Activated CD8-positive, alpha-beta memory T cell treated with anti-CD3 and anti-CD28 coated beads, Interleukin-2, amount 50 U/mL, for 4 hours (primary cell): ENCODE measurements around the gene NFYA.
A peak's percentile ranks its signal among the peaks of the same experiment; 100 is the strongest.

Experiments
- DNase-seq: peaks from one replicate; pipeline ENCODE4 v3.0.0-alpha.2; 2020

Gene NFYA

GRCh38 chr6:41072836-41073202, at the start of gene NFYA:
TSS of gene NFYA (plus strand) at chr6:41072974. CDS start at chr6:41079090, 6,116 bp downstream.
- peak; percentile 100 for DNase-seq

- no peak for DNase-seq
Observed at GRCh38 chr6:41023114-41023513, 49.7 kb upstream of the NFYA start.

GRCh38 chr6:41025966-41026530, 46.7 kb upstream of the NFYA start:
- DNase-seq, result no peak

GRCh38 chr6:41027241-41027640, 45.5 kb upstream of the NFYA start:
- DNase-seq, result no peak

- peak; percentile 76 for DNase-seq
Observed at GRCh38 chr6:41027799-41028560, 44.8 kb upstream of the NFYA start.

GRCh38 chr6:41028561-41029412, 44.0 kb upstream of the NFYA start:
- DNase-seq, result no peak

GRCh38 chr6:41032830-41033229, 39.9 kb upstream of the NFYA start:
- DNase-seq, result no peak

- DNase-seq, result no peak
Observed at GRCh38 chr6:41033776-41034175, 39.0 kb upstream of the NFYA start.

GRCh38 chr6:41036186-41036585, 36.6 kb upstream of the NFYA start:
- no peak for DNase-seq

- DNase-seq, result no peak
Observed at GRCh38 chr6:41036601-41037000, 36.2 kb upstream of the NFYA start.

GRCh38 chr6:41037107-41037900, 35.5 kb upstream of the NFYA start:
- DNase-seq, result no peak

- no peak for DNase-seq
Observed at GRCh38 chr6:41038205-41038604, 34.6 kb upstream of the NFYA start.

GRCh38 chr6:41039060-41039998, 33.4 kb upstream of the NFYA start, which contains the start of gene UNC5CL:
TSS of gene UNC5CL (minus strand) at chr6:41039221. CDS start at chr6:41035074, 4,147 bp downstream.
- DNase-seq, result peak; percentile 55

GRCh38 chr6:41040101-41040939, 32.5 kb upstream of the NFYA start:
- DNase-seq, result no peak

GRCh38 chr6:41040940-41041536, 31.7 kb upstream of the NFYA start:
- no peak for DNase-seq

- DNase-seq, result no peak
Observed at GRCh38 chr6:41042226-41043055, 30.3 kb upstream of the NFYA start, which contains the start of gene TSPO2. TSS of gene TSPO2 (plus strand) at chr6:41042467. CDS start at chr6:41042986, 519 bp downstream.

GRCh38 chr6:41043151-41043550, 29.6 kb upstream of the NFYA start:
- DNase-seq, result no peak

- no peak for DNase-seq
Observed at GRCh38 chr6:41045664-41046063, 27.1 kb upstream of the NFYA start.

GRCh38 chr6:41046084-41046483, 26.7 kb upstream of the NFYA start:
- DNase-seq, result no peak
